K562 (cell line): ENCODE results near the gene FASTK.

Experiments
- CEBPB ChIP-seq: fragments of 450-650 bp; IDR thresholded peaks from 2 replicates; pipeline ENCODE4 v1.6.1; 2016; ENCODE audit warnings: missing genetic modification characterization, missing compliant biosample characterization
- CREB1 ChIP-seq, 2 experiments: sonication (generic) in 1 of 2; formaldehyde crosslinking in 1 of 2; IDR thresholded peaks; 2 replicates each; pipeline versions ENCODE4 v1.6.1 to v1.8.0; 2012 to 2022; ENCODE audit warnings: inconsistent platforms in 1 of 2, mild to moderate bottlenecking in 1 of 2, missing genetic modification reagents in 1 of 2, moderate library complexity in 1 of 2
- EGR1 ChIP-seq: fragments of 450-650 bp; conservative IDR thresholded peaks from 2 replicates; pipeline ENCODE4 v1.6.1; 2017; ENCODE audit warnings: mild to moderate bottlenecking
- EZH2 ChIP-seq: IDR thresholded peaks from 2 replicates; pipeline ENCODE4 v1.6.1; 2012; ENCODE audit warnings: low read depth, mild to moderate bottlenecking, inconsistent platforms, low read length, borderline replicate concordance
- MAZ ChIP-seq, 2 experiments: fragments of 450-650 bp in 1 of 2; sonication (generic) in 1 of 2; formaldehyde crosslinking; IDR thresholded peaks in 1 of 2; conservative IDR thresholded peaks in 1 of 2; 2 replicates each; pipeline versions ENCODE4 v1.4.0 to v1.5.0; 2020; ENCODE audit warnings: mild to moderate bottlenecking in 1 of 2, missing genetic modification reagents in 1 of 2
- MTA2 ChIP-seq: fragments of 450-650 bp; IDR thresholded peaks from 2 replicates; pipeline ENCODE4 v1.6.1; 2016; ENCODE audit warnings: low read depth
- POLR2A ChIP-seq: fragments of 450-650 bp; conservative IDR thresholded peaks from 2 replicates; pipeline ENCODE4 v1.6.1; 2016
- TARDBP ChIP-seq: fragments of 450-650 bp; IDR thresholded peaks from 2 replicates; pipeline ENCODE4 v1.6.1; 2016
- VEZF1 ChIP-seq: fragments of 200-800 bp; sonication (Bioruptor generic); IDR thresholded peaks from 2 replicates; pipeline ENCODE4 v1.6.1; 2017; ENCODE audit warnings: missing genetic modification characterization, missing compliant biosample characterization
- ZFX ChIP-seq: sonication (generic); formaldehyde crosslinking; IDR thresholded peaks from 2 replicates; pipeline ENCODE4 v1.8.0; 2022; ENCODE audit warnings: mild to moderate bottlenecking, missing genetic modification reagents, moderate library complexity
- ZNF24 ChIP-seq: fragments of 450-650 bp; IDR thresholded peaks from 2 replicates; pipeline ENCODE4 v1.6.1; 2016
- TF ChIP-seq, protein P1 (sequence below), 2 experiments: fragments of 250-450 bp in 1 of 2; fragments of 450-650 bp in 1 of 2; sonication (Bioruptor Pico) in 1 of 2; IDR thresholded peaks; 2 replicates each; pipeline versions ENCODE4 v1.6.1 to v1.8.0; 2016 to 2021; ENCODE audit warnings: mild to moderate bottlenecking in 2 of 2, moderate library complexity in 2 of 2, missing compliant biosample characterization in 1 of 2, missing genetic modification characterization in 1 of 2

DNA sequence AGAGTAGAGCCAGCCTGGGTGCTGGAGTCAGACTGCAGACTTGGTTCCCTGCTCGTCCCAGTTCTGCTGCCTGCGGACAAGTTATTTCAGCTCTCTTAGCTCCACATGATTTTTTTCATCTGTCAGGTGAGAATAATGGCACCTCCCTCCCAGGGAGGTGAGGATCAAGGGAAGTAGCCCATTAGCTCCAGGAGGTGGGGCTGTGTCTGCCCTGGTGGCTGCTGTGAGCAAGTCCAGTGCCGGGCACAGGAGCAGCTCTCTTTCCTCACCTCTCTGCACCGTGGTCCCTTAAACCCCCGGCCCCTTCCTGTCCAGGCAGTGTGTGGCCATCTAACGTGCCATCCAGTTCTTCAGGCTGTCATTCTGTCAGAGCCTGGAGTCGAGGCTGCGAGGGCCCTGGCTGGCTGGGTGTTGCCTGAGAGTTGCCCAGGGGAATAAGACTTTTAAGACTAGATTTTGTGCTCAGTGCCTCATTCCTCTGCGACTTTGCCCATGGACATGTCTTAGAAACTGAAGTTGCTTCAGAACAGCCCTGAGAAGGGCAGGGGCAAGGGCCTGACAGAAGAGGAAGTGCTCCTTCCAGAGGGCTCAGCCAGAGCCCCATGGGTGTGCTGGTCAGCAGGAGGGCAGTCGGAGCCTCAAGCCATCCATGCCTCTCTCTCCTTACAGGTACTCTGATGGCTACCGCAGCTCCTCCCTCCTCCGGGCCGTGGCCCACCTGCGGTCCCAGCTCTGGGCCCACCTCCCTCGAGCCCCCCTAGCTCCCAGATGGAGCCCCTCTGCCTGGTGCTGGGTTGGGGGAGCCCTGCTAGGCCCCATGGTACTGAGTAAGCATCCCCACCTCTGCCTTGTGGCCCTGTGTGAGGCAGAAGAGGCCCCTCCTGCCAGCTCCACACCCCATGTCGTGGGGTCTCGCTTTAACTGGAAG lies 47.4 kb downstream of the FASTK start:
- TF ChIP-seq CREB1 (IDR thresholded peaks at IDR 0.05) (no peak), CREB1 (CRISPR knock-in tag; IDR thresholded peaks at IDR 0.05) (no peak), CEBPB (tag) (no peak), ZNF24 (no peak), EGR1 (no peak), VEZF1 (CRISPR knock-in tag) (no peak), EZH2 (no peak), MAZ (CRISPR knock-in tag; conservative IDR thresholded peaks at IDR 0.05 in 1 of 2, IDR thresholded peaks at IDR 0.05 in 1 of 2) (no peak), ZFX (no peak), POLR2A (no peak), TARDBP (no peak), MTA2 (no peak)
- TF ChIP-seq, protein P1, sequence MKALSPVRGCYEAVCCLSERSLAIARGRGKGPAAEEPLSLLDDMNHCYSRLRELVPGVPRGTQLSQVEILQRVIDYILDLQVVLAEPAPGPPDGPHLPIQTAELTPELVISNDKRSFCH (CRISPR knock-in tag; IDR thresholded peaks at IDR 0.05), result no peak
- TF ChIP-seq, protein P1 (tag; IDR thresholded peaks at IDR 0.05), result no peak
